Measurements from ENCODE around the gene LAPTM5. TPM values are rescaled to one million over a fixed set of nuclear protein-coding genes. Genes with fewer than 3 reads are reported as not detected.

LAPTM5 gene
- total RNA-seq, 1 experiment from 2014 or later: 0.15 TPM

GRCh38 chr1:30755746-30756145 lies 1.8 kb downstream of the LAPTM5 start:
- H3K4me2 ChIP-seq (ENCODE audit: insufficient read depth, insufficient read length, low read length): no peak overlapping the region

More at GRCh38 chr1:30755746-30756145, 1.8 kb downstream of the LAPTM5 start:
- no peak overlapping the region for H2BK120ac ChIP-seq (ENCODE audit: low read depth, low read length, poor library complexity, severe bottlenecking)
- no peak overlapping the region for H4K91ac ChIP-seq (ENCODE audit: insufficient read length, low read depth, low read length)
- H4K20me1 ChIP-seq (ENCODE audit: control insufficient read depth, insufficient read depth, insufficient read length): no peaks in the 10 kb centered on the region
- H3K79me2 ChIP-seq (ENCODE audit: insufficient read depth, low read length): no peaks in the 10 kb centered on the region
- H3K4ac ChIP-seq (ENCODE audit: low read depth, low read length): no peak overlapping the region
- H2BK12ac ChIP-seq (ENCODE audit: insufficient read length, low read depth, low read length): no peak overlapping the region
- peaks cover 4% of the 10 kb centered on the region for H3K27me3 Mint-ChIP-seq (ENCODE audit: low read depth)
- DNase-seq: no peak
- no peak overlapping the region for H2BK5ac ChIP-seq (ENCODE audit: insufficient read length, low read length)
- peaks cover 18 to 29% of the 10 kb centered on the region in 2 experiments for H3K4me1 Mint-ChIP-seq
- H3K9me3 ChIP-seq (ENCODE audit: control insufficient read depth, low read depth, low read length): no peaks in the 10 kb centered on the region
- WGBS (ENCODE audit: extremely low coverage, insufficient read length, low lambda C conversion rate): no CpG with 5 or more reads among the region's 4 CpGs
- H3K4me3 Mint-ChIP-seq: no peak overlapping the region
- H4K8ac ChIP-seq (replicated peaks; ENCODE audit: insufficient read length, low read depth, low read length): no peak overlapping the region
- H3K27ac Mint-ChIP-seq: no peak overlapping the region; a peak in 1 of 7 replicates
- peaks cover 0 to 5% (median 0%) of the 10 kb centered on the region in 3 experiments; a peak in 1 of 7 replicates for H3K36me3 Mint-ChIP-seq (ENCODE audit: insufficient read depth in 1 of 3, low read depth in 3 of 3)
- no peaks in the 10 kb centered on the region for H3K27me3 ChIP-seq (ENCODE audit: insufficient read depth, low read length)
- H3K23ac ChIP-seq (ENCODE audit: insufficient read length, low read depth, low read length): no peak overlapping the region
- H3K18ac ChIP-seq (ENCODE audit: insufficient read length, low read depth, low read length): no peak overlapping the region
- H3K23me2 ChIP-seq (ENCODE audit: insufficient read length, low read depth, low read length, poor library complexity, severe bottlenecking): no peaks in the 10 kb centered on the region
- H3K14ac ChIP-seq (ENCODE audit: insufficient read depth, low read length): no peak overlapping the region
- H2AK5ac ChIP-seq (ENCODE audit: insufficient read length, low read length): no peak overlapping the region
- no peak overlapping the region for H2AFZ ChIP-seq (ENCODE audit: low read length)
- no peak overlapping the region for H2BK20ac ChIP-seq (ENCODE audit: low read depth, low read length, poor library complexity, severe bottlenecking)
- H3K9ac ChIP-seq (ENCODE audit: extremely low read depth, insufficient read length, low read length): no peak overlapping the region
- no peaks in the 10 kb centered on the region for H3K79me1 ChIP-seq (ENCODE audit: insufficient read depth, low read depth, low read length, poor library complexity, severe bottlenecking)
- H3K56ac ChIP-seq (ENCODE audit: insufficient read length, low read depth, low read length): no peak overlapping the region
- TF ChIP-seq, protein P1, sequence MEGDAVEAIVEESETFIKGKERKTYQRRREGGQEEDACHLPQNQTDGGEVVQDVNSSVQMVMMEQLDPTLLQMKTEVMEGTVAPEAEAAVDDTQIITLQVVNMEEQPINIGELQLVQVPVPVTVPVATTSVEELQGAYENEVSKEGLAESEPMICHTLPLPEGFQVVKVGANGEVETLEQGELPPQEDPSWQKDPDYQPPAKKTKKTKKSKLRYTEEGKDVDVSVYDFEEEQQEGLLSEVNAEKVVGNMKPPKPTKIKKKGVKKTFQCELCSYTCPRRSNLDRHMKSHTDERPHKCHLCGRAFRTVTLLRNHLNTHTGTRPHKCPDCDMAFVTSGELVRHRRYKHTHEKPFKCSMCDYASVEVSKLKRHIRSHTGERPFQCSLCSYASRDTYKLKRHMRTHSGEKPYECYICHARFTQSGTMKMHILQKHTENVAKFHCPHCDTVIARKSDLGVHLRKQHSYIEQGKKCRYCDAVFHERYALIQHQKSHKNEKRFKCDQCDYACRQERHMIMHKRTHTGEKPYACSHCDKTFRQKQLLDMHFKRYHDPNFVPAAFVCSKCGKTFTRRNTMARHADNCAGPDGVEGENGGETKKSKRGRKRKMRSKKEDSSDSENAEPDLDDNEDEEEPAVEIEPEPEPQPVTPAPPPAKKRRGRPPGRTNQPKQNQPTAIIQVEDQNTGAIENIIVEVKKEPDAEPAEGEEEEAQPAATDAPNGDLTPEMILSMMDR (conservative IDR thresholded peaks at IDR 0.05): no peak
- H3K27ac ChIP-seq (ENCODE audit: insufficient read length, low read depth, low read length): no peak overlapping the region
- no peak overlapping the region for H3T11ph ChIP-seq (ENCODE audit: low read length)
- H2BK15ac ChIP-seq (ENCODE audit: low read depth, low read length): no peak overlapping the region
- peaks cover 0 to 4% of the 10 kb centered on the region in 2 experiments; a peak in 2 of 5 replicates for H3K9me3 Mint-ChIP-seq
- H4K5ac ChIP-seq (ENCODE audit: insufficient read length, low read depth, low read length): no peak overlapping the region
- no peaks in the 10 kb centered on the region for H3K4me1 ChIP-seq (ENCODE audit: insufficient read depth, low read length)
